GM18951 (cell line): Measurements from ENCODE around the gene LRFN3.
"Not testable (repeated sequence)": the region's sequence is repeated elsewhere in the genome, so short reads cannot be mapped to it uniquely, and the experiment has no call there.

Experiments
- POLR2A ChIP-seq: IDR thresholded peaks from 4 replicates; pipeline ENCODE4 v1.6.1; 2011; ENCODE audit warnings: mild to moderate bottlenecking; ENCODE audit not compliant: insufficient read length, insufficient read depth; ENCODE audit errors: extremely low read depth
- in situ Hi-C: fragments of 300-500 bp; cut with MboI; formaldehyde crosslinking; loops from one replicate; pipeline ENCODE4 v1.12.0; 2022; ENCODE audit warnings: low sequenced_read_pairs, mixed read lengths, inconsistent platforms; ENCODE audit not compliant: unreplicated experiment

Gene LRFN3

DNA sequence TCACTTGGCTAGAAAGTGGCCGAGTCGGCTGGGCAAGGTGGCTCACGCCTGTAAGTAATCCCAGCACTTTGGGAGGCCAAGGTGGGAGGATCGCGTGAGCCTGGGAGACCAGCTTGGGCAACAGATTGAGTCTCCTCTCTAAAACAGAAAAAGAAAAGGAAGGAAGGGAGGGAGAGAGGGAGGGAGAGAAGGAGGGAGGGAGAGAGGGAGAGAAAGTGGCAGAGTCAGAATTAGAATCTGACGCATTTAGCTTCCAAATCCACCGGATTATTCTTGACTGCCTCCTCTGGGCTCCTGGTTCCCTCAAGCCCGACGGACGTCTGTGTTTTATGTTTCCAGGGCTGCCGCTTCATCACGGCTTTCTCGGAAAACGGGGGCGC lies 22.5 kb downstream of the LRFN3 start:
- TF ChIP-seq POLR2A = no peak
- in situ Hi-C loops = no loop called here

DNA sequence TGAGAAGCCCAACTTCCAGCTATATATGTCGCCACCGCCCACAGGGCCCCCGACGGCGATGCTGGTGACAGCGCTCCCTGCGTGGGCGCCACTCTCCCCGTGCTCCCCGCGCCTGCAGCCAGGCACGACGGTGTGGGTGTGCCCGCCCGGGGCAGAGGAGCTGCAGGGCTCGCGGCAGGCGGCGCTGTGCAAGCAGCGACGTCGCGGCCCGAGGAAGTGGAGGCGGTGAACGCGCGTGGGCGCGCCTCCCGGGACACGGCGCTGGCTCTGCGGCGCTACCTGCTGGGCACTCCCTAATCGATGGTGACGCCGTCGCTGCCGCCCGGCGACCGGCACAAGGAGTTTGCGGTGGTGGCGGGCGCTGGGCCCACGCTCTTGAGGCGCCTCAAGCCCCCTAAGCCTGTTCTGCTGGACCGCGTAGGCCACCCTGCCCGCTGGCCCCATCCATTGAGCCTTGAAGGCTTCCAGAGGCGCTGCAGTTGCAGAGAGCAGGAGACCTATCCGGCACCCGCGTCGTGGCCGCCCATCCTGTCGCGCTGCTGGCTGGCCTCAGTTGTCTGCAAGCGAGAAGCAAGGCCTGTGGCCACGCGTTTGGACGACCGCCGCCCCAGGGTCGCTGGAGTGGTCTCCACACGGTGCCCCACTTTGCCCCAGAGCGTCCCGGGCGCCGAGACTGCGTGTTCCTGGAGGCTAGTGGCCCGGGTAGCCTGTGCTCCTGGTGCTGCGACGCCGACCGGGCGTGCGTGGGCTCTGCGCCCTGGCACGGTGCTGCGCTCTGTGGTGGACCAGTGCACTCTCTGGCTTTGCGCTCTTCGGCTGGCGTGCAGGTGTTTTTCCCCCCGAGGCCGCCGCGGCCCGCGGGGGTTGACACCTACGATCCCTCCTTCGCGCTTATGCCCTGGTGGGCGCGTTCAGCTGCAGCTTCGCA lies 23.1 kb downstream of the LRFN3 start:
- in situ Hi-C loops = no loop called here
- no peak for TF ChIP-seq POLR2A

DNA sequence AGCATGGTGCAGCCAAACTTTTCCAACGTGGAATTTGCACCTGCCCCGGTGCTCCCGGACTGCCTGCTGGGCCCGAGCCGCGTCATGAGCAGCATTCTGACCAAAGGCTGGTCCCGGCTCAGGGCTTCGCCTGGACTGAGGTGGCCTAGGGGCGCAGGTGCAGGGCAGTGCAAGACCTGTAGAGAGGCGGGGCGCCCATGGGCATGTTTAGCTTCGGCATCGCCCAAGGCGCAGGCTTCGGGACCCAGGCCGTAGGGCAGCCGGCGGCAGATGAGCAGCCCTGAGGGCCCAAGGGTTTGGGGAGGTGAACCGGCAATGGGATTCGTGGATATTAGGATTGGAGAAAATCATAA lies 23.8 kb downstream of the LRFN3 start:
- TF ChIP-seq POLR2A = no peak
- in situ Hi-C loops = no loop called here

DNA sequence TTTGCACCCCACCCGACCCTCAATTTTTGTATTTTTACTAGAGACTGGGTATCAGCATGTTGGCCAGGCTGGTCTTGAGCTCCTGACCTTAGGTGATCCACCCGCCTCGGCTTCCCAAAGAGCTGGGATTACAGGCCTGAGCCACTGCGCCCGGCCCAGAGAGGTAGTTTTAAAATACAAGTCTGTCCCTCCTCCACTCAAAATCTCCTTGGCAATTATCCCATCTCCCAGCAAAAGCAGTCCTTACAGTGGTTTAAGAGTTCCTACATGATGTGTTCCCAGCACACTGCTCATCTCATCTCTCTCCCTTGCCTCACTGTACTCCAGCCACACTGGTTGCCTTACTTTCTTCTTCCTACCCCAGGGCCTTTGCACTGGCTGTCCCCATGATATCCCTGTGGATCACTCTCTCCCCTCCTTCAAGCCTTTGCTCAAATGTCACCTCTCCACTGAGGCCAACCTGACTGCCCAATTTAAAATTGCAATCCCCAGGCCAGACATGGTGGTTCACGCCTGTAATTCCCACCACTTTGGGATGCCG lies 24.3 kb downstream of the LRFN3 start:
- in situ Hi-C loops = no loop called here
- TF ChIP-seq POLR2A = no peak

DNA sequence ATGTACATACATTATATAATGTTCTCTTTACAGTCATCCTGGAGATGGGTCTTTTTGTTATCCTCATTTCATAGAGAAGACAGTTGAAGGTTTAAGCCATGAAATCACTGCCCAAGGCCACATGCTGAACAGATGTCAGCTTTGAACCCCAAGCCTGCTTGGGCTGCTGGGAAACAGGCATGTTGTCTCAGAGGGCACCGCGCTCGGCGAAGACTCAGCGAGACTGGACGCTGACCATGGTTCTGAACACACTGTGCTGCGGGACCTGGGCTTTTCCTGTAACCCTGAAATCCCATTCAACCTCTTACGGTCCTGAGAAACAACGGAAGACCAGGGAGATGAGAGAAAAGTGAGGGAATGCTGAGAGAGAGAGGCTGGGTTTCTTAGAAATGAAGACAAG lies 27.3 kb downstream of the LRFN3 start:
- no peak for TF ChIP-seq POLR2A
- in situ Hi-C loops = no loop called here

DNA sequence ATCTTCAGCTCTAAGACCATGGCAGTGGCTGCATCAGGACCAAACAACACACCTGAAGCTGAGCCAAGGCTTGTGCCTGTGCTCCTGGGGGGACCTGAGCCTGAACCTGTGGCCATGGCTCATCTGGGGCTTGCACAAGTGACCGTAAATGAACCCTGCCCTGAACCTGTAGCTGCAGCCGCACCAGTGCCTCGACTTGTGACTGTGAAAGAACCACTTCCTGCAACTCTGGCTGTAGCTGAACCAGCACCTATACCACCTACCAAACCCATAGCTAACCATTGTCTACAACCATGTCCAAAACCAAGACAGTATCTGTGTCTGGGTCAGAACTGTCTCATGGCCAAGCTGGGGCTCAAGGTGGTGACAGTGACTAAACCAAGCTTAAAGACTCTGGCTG lies 30.6 kb downstream of the LRFN3 start:
- no peak for TF ChIP-seq POLR2A
- in situ Hi-C loops = no loop called here

DNA sequence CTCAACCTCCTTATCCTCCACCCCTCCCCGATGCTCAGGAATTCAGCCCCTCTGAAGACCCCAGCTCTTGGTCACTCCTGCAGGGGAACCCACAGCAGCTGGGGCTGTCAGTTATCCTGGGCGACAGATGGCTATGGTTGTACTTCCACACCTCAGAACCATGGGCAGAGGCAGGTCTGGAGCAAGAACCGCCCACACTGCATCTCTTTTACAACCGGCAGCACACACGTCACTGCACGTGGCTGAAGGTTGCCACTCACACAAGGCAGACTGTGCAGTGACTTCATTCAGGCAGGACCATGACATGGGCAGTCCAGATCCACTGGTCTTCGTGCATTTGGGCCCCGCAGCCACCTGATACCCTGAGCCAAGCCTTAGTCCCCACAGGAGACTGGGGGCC lies 37.3 kb downstream of the LRFN3 start:
- TF ChIP-seq POLR2A = no peak
- in situ Hi-C loops = no loop called here

DNA sequence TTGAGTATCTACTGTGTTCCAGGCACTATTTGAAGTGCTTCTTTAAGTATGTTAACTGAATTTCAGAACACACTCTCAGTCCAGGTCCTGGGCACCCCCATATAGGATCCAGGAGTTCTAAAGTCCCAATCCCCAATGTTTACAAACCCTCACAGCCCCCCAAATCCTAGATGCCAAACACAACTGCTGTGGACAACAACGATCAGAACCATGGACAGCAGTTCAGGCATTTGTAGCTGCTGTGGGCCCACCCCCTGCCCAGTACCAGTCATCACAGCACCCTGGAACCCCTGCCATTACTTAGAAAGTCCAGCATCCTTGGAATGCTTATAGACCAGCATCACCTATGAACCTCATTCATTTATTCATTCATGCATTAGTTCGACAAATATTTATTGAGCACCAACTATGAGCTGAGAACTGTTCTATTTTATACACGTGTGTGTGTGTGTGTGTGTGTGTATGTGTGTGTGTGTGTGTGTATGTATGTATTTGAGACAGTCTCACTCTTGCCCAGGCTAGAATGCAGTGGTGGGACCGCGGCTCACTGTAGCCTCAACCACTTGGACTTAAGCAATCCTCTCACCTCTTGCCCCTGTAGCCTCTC lies 39.5 kb downstream of the LRFN3 start:
- TF ChIP-seq POLR2A = no peak
- in situ Hi-C loops = no loop called here

DNA sequence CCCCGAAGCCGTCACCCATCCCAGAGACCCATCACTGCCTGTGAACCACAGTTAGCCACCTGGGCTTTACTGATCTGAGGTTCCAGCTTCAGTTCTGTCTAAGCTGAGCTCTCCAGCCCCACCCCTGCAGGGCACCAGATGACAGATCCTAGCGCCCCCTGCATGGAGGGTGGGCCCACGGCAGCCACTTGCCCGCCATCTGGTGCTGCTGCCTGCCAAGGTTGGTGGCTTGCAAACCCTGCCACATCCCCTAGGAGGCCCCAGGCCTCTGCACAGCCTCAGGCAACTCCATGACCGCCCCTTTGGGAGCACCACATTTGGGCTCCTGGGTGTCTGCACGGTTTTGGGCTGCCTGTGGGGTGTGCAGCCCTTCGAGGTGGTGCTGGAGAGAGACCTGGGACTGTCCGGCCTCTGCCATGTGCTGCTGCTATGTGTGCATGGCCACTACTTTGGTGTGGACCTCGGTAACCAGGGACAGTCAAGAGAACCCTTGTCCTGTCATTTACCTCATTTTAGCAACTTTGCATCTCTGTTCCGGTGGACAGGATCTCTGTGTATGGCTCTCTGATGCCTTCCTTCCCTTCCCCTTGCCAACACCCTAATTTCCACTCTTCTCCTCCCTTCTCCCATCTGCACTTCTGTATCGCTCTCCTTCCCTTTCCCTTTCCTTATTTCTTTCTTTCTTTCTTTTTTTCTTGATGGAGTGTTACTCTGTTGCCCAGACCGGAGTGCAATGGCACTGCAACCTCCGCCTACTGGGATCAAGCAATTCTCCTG lies 41.5 kb downstream of the LRFN3 start:
- TF ChIP-seq POLR2A = no peak
- in situ Hi-C loops = no loop called here

DNA sequence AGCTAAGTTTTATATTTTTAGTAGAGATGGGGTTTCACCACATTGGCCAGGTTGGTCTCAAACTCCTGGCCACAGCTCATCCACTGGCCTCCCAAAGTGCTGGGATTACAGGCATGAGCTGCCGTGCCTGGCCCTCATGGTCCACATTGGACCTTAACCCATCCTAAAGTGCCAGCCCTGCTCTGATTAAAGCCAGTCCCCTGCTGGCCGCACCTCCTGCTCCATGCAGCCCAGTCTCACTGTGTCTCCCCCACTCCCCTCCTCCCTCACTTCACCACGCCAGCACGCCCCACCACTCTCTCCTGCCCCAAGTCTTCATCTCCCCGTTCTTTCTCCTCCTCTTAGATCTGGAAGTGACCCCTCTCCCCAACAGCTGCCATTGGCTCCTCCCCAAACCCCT lies 42.1 kb downstream of the LRFN3 start:
- TF ChIP-seq POLR2A = no peak
- in situ Hi-C loops = no loop called here

DNA sequence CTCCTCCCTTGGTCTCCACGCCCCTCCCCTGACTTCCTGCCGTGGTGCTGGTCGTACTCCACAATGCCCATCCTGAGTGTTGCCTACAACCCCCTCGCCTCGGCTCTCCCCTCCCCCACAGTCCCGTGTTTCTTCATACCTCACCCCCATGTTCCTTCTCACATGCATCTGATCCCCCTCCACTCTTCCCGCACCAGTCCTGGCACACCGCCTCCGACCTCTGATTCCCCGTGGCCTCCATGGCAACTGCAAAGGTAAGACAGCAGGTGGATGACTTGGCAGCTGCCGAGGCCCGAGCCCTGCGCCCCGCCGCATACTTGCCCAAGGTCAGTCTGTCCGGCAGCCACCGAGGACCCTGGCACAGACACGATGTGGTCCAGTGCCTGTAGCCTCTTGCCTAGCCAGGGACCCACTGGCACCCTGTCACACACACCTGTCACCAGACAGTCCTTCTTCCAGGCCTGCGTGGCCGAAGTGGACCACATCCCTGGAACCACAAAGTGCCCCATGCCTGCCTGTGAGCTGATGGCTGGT lies 42.7 kb downstream of the LRFN3 start:
- no peak for TF ChIP-seq POLR2A
- in situ Hi-C loops = no loop called here

DNA sequence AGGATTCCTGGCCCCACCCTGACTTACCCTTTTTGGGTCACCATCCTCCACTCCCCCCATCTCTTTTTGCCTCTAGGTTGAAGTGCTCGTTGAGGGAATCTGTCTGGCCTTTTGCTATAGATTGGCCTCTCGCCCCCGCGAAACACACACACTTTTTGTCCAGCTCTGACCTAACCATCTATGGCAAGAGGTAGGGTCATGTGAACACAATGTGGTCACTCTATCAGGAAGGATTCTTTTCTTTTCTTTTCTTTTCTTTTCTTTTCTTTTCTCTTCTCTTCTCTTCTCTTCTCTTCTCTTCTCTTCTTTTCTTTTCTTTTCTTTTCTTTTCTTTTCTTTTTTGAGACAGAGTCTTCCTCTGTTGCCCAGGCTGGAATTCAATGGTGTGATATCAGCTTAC lies 44.8 kb downstream of the LRFN3 start:
- in situ Hi-C loops = not testable (repeated sequence)

DNA sequence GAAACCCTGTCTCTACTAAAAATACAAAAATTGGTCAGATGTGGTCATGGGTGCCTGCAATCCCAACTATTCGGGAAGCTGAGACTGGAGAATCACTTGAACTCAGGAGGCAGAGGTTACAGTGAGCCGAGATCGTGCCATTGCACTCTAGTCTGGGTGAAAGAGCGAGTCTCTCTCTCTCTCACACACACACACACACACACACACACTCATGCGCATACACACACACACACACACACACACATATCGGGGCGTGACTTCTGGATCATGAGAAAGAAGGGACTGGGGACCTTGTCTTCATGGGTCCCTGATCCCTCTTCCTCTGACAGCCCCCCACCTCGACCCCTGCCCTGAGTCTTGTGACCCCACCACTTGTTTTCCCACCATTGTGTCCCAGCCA lies 47.0 kb downstream of the LRFN3 start:
- in situ Hi-C loops = no loop called here
- TF ChIP-seq POLR2A = no peak
